Glutamatergic neuron (in vitro differentiated cells): ENCODE data around the gene RNF212. TPM values are rescaled to one million over a fixed set of nuclear protein-coding genes. Genes with fewer than 3 reads are reported as not detected.

ENCODE experiments used
- DNase-seq: peaks from one replicate; pipeline ENCODE4 v3.0.0; 2022
- H3K27ac Mint-ChIP-seq: one replicate; pipeline ENCODE4 v1.8.0; 2020; ENCODE audit warnings: mild to moderate bottlenecking, mixed read lengths, inconsistent platforms; ENCODE audit not compliant: unreplicated experiment
- H3K27me3 Mint-ChIP-seq: one replicate; pipeline ENCODE4 v1.8.0; 2020; ENCODE audit warnings: mild to moderate bottlenecking, moderate library complexity, mixed read lengths, inconsistent platforms; ENCODE audit not compliant: unreplicated experiment
- H3K36me3 Mint-ChIP-seq: one replicate; pipeline ENCODE4 v1.8.0; 2020; ENCODE audit warnings: mild to moderate bottlenecking, mixed read lengths, inconsistent platforms; ENCODE audit not compliant: unreplicated experiment
- H3K4me1 Mint-ChIP-seq: one replicate; pipeline ENCODE4 v1.8.0; 2020; ENCODE audit warnings: mild to moderate bottlenecking, low read depth, mixed read lengths, inconsistent platforms; ENCODE audit not compliant: unreplicated experiment
- H3K4me3 Mint-ChIP-seq: one replicate; pipeline ENCODE4 v1.8.0; 2020; ENCODE audit warnings: mild to moderate bottlenecking, mixed read lengths, inconsistent platforms; ENCODE audit not compliant: unreplicated experiment
- H3K9me3 Mint-ChIP-seq: one replicate; pipeline ENCODE4 v1.8.0; 2020; ENCODE audit warnings: mild to moderate bottlenecking, moderate library complexity, mixed read lengths, inconsistent platforms; ENCODE audit not compliant: unreplicated experiment
- total RNA-seq: library from RNA; stranded (reverse); fragmentation: NEBNext Ultra II Directional; extraction: Animal tissue kit (Norgen Biotek cat#: 25700); gene quantifications from one replicate; pipeline ENCODE4 v1.2.1, GENCODE V29; 2021; ENCODE audit not compliant: unreplicated experiment
- TF ChIP-seq, protein P1 (sequence below): fragments of 200-600 bp; sonication (generic); IDR thresholded peaks from one replicate; pipeline ENCODE4 v1.5.0; 2021; ENCODE audit not compliant: partially characterized antibody, unreplicated experiment

The RNF212 gene
- total RNA-seq, 1 donor from 2014 or later: 11.1 TPM

DNA sequence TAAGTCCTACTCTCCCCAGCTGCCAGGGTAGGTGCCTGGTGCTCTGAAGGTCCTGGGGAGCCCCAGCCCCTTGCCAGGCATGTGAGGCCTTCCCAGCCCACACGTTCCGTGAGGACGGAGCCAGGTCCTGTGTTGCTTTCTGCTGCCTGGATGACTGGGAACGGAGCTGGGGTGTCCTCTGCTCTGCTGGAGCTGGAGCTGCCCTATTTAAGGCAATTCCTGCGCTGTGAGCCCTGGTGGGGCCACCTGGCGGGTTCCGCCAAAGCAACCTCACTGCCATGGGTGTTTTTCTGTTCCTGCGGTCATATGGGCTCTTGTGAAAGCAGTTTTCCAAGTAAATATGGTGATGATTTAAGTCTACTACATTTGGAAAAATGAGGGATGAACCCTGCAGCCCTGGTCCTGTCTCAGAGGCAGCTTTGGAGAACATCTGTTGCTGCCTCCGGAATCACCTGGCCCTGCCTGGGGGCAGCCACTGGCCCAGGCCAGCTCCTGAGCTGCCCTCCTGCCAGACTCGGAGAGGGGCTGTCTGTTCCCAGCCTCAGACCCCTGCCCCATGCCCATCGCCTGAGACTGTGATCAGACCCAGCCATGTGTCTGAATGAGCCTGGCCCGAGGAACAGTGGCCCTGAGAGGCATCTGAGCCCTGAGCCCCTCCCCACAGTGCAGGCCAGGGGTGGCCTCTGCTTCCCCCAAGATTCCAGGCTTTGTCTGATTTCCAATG, 68.7 kb downstream of the RNF212 start:
- Mint-ChIP-seq H3K27me3 (peaks cover 18% of the 10 kb centered on the region), H3K27ac (no peak overlapping the region), H3K4me3 (no peak overlapping the region), H3K9me3 (peaks cover 5% of the 10 kb centered on the region), H3K4me1 (no peaks in the 10 kb centered on the region), H3K36me3 (no peaks in the 10 kb centered on the region)
- TF ChIP-seq, protein P1, sequence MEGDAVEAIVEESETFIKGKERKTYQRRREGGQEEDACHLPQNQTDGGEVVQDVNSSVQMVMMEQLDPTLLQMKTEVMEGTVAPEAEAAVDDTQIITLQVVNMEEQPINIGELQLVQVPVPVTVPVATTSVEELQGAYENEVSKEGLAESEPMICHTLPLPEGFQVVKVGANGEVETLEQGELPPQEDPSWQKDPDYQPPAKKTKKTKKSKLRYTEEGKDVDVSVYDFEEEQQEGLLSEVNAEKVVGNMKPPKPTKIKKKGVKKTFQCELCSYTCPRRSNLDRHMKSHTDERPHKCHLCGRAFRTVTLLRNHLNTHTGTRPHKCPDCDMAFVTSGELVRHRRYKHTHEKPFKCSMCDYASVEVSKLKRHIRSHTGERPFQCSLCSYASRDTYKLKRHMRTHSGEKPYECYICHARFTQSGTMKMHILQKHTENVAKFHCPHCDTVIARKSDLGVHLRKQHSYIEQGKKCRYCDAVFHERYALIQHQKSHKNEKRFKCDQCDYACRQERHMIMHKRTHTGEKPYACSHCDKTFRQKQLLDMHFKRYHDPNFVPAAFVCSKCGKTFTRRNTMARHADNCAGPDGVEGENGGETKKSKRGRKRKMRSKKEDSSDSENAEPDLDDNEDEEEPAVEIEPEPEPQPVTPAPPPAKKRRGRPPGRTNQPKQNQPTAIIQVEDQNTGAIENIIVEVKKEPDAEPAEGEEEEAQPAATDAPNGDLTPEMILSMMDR: no peak
- peak; percentile 14 for DNase-seq

DNA sequence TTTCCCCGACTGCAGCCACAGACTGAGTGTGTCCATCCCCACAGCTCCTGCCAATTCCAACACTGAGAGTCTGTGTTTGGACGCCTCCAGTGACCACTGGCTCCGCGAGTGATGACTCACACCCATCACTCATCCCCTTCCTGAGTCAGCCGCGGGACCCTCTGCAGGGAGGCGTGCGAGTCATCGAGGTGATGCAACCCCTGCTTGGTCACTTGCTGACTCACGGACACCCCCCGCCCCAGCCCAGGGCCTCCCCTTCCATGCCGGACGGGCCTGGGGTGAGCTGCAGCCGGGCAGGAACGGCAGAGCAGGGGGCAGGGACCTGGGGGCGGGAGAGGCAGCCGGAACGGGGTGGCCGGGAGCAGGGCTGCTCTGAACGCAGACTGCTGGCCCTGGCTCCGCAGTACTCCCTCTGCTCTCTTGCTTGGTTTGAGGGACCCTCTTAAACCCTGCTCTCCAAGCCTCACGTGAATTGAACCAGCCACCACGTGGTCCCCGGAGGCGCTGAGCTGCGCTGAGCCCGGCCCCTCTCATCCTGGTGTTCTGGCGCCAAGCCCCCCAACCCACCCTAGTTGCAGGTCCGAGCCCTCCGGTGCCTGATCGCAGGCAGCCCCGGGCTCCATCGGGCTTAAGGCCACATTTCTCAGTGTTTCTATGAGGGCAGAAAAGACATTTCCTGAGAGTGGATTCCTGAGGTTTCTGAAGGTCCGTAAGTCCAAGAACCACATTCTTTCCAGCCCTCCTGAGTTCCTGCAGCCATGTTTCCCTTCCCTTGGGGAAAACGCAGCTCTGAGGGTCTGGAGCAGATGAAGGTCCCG, 69.5 kb downstream of the RNF212 start:
- Mint-ChIP-seq H3K27ac (peak overlapping the region; percentile 48), H3K4me3 (no peak overlapping the region), H3K4me1 (no peaks in the 10 kb centered on the region), H3K36me3 (no peaks in the 10 kb centered on the region), H3K27me3 (peaks cover 13% of the 10 kb centered on the region), H3K9me3 (peaks cover 5% of the 10 kb centered on the region)
- DNase-seq: peak; percentile 70
- TF ChIP-seq, protein P1: no peak

DNA sequence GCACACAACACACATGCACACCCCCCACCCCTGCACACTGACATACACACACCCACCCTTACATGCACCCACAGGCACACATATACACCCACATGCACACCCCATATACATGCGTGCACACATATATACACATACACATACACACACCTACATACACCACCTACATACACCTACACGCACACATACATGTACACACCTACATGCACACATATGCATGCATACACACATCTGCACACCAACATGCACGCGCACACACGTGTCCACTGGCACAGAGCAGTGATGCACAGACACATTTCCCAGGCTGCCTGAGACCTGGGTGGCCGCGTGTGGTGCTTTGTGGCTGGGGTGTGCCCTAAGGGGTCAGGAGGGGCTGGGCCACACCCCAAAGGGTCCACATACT, 70.2 kb downstream of the RNF212 start:
- H3K4me3 Mint-ChIP-seq: no peak overlapping the region
- peaks cover 13% of the 10 kb centered on the region for H3K27me3 Mint-ChIP-seq
- H3K36me3 Mint-ChIP-seq: no peaks in the 10 kb centered on the region
- H3K4me1 Mint-ChIP-seq: no peaks in the 10 kb centered on the region
- H3K9me3 Mint-ChIP-seq: peaks cover 5% of the 10 kb centered on the region
- TF ChIP-seq, protein P1: no peak
- peak overlapping the region; percentile 52 for H3K27ac Mint-ChIP-seq
- no peak for DNase-seq

DNA sequence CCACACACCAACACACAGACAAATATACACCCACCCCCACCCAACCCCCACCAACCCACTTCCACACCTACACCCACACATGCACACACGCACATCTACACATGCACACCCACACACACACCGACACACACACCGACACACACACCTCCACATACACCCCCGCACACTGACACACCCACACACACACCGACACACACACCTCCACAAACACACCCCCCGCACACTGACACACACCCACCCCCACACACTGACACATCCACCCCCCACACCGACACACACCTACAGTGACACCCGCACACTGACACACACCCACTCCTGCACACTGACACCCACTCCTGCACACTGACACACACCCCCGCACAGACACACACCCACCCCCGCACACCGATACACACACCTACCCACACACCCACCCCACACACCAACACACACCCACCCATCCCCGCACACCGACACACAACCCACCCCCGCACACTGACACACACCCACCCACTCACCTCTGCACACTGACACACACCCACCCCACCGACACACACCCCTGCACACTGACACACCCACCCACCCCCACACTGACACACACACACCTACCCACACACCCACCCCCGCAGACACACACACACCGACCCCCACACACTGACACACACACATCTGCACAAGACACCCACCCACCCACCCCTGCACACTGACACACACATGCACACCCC, 70.9 kb downstream of the RNF212 start:
- no peak overlapping the region for H3K27ac Mint-ChIP-seq
- TF ChIP-seq, protein P1: no peak

More for the DNA sequence above, 70.9 kb downstream of the RNF212 start:
- Mint-ChIP-seq H3K4me1 (no peaks in the 10 kb centered on the region), H3K4me3 (no peak overlapping the region), H3K27me3 (peaks cover 10% of the 10 kb centered on the region), H3K36me3 (no peaks in the 10 kb centered on the region), H3K9me3 (peaks cover 5% of the 10 kb centered on the region)
- peak; percentile 15 for DNase-seq
